ENCODE measurements around the gene CHST15. TPM values are rescaled to one million over a fixed set of nuclear protein-coding genes. Genes with fewer than 3 reads are reported as not detected.

The CHST15 gene
- total RNA-seq, 4 donors from 2014 or later, result 4.0 to 23.0 (median 13.8) TPM

GRCh38 chr10:124003481-124003870, 89.9 kb downstream of the CHST15 start:
- TF ChIP-seq CTCF (IDR thresholded peaks at IDR 0.05) (no peak), POLR2A (IDR thresholded peaks at IDR 0.05) (no peak)
- H3K36me3 ChIP-seq, result peaks cover 0 to 14% (median 4%) of the 10 kb centered on the region in 3 donors
- DNase-seq, result no peak
- H3K4me1 ChIP-seq, result peaks cover 0 to 21% (median 11%) of the 10 kb centered on the region in 3 donors
- 84 to 93% methylated on average over 3 to 4 of the region's 4 CpGs for WGBS, 2 donors
- no peaks in the 10 kb centered on the region for H3K27me3 ChIP-seq
- H3K27ac ChIP-seq, result peak overlapping the region in 1 of 4 donors; percentile 77
- no peak overlapping the region for H3K4me3 ChIP-seq
- intact Hi-C loops (cut with DNase I), result no loop called here
- H3K9me3 ChIP-seq, result no peaks in the 10 kb centered on the region

- Histone ChIP-seq H3K9me3 (no peaks in the 10 kb centered on the region), H3K27ac (no peak overlapping the region), H3K27me3 (no peaks in the 10 kb centered on the region), H3K4me3 (no peak overlapping the region), H3K36me3 (peaks cover 0 to 9% (median 0%) of the 10 kb centered on the region in 3 donors), H3K4me1 (peaks cover 0 to 21% (median 11%) of the 10 kb centered on the region in 3 donors)
- no peak for TF ChIP-seq POLR2A (IDR thresholded peaks at IDR 0.05)
- TF ChIP-seq CTCF (IDR thresholded peaks at IDR 0.05), result no peak
- 82 to 83% methylated on average over 2 to 3 of the region's 7 CpGs for WGBS, 2 donors
- intact Hi-C loops (cut with DNase I), result no loop called here
- no peak for DNase-seq
These were observed 90.4 kb downstream of the CHST15 start for GRCh38 chr10:124003070-124003419.

GRCh38 chr10:124002391-124003069, 90.9 kb downstream of the CHST15 start:
- no peak for DNase-seq
- H3K36me3 ChIP-seq, result peaks cover 0 to 4% (median 0%) of the 10 kb centered on the region in 3 donors
- H3K27ac ChIP-seq, result no peak overlapping the region
- 68 to 88% methylated on average over 4 to 5 of the region's 6 CpGs for WGBS, 2 donors
- intact Hi-C loops (cut with DNase I), result no loop called here
- H3K27me3 ChIP-seq, result no peaks in the 10 kb centered on the region
- no peak overlapping the region for H3K4me3 ChIP-seq
- H3K9me3 ChIP-seq, result no peaks in the 10 kb centered on the region
- peaks cover 0 to 21% (median 11%) of the 10 kb centered on the region in 3 donors for H3K4me1 ChIP-seq
- TF ChIP-seq POLR2A (IDR thresholded peaks at IDR 0.05) (no peak), CTCF (IDR thresholded peaks at IDR 0.05) (no peak)

GRCh38 chr10:124001391-124002148, 91.8 kb downstream of the CHST15 start:
- no peak overlapping the region for H3K27ac ChIP-seq
- no peaks in the 10 kb centered on the region for H3K36me3 ChIP-seq
- WGBS, 2 donors, result 91 to 92% methylated on average over 14 to 16 of the region's 22 CpGs
- no peak for DNase-seq
- H3K9me3 ChIP-seq, result no peaks in the 10 kb centered on the region
- TF ChIP-seq POLR2A (IDR thresholded peaks at IDR 0.05), result no peak
- no peak for TF ChIP-seq CTCF (IDR thresholded peaks at IDR 0.05)
- H3K4me1 ChIP-seq, result peaks cover 0 to 22% (median 9%) of the 10 kb centered on the region in 3 donors
- intact Hi-C loops (cut with DNase I), result no loop called here
- H3K27me3 ChIP-seq, result no peaks in the 10 kb centered on the region
- H3K4me3 ChIP-seq, result no peak overlapping the region

- no peaks in the 10 kb centered on the region for H3K9me3 ChIP-seq
- DNase-seq, result no peak
- intact Hi-C loops (cut with DNase I), result no loop called here
- H3K36me3 ChIP-seq, result no peaks in the 10 kb centered on the region
- no peak for TF ChIP-seq POLR2A (IDR thresholded peaks at IDR 0.05)
- TF ChIP-seq CTCF (IDR thresholded peaks at IDR 0.05), result no peak
- no peak overlapping the region for H3K4me3 ChIP-seq
- H3K27me3 ChIP-seq, result peaks cover 0 to under 1% (median 0%) of the 10 kb centered on the region in 4 donors
- no peak overlapping the region for H3K27ac ChIP-seq
- 58 to 66% methylated on average over 5 to 6 of the region's 8 CpGs for WGBS, 2 donors
- H3K4me1 ChIP-seq, result peaks cover under 1 to 22% (median 3%) of the 10 kb centered on the region in 3 donors
These were observed 92.6 kb downstream of the CHST15 start for GRCh38 chr10:124000792-124001201.
